ENCODE measurements around the gene SLC6A20. TPM values are rescaled to one million over a fixed set of nuclear protein-coding genes. Genes with fewer than 3 reads are reported as not detected.

Gene SLC6A20
- total RNA-seq, 1 donor from 2014 or later = 4.2 TPM

GRCh38 chr3:45746777-45747622 lies 49.3 kb downstream of the SLC6A20 start:
- Histone ChIP-seq H3K4me3 (no peak overlapping the region), H3K36me3 (peaks cover 61% of the 10 kb centered on the region), H3K9me3 (no peaks in the 10 kb centered on the region), H3K4me1 (no peaks in the 10 kb centered on the region), H3K27me3 (ENCODE audit: low read depth) (no peaks in the 10 kb centered on the region), H3K27ac (no peak overlapping the region)
- no peak for DNase-seq
- TF ChIP-seq CTCF (IDR thresholded peaks at IDR 0.05) = no peak
- peak; percentile 36 to 55 for ATAC-seq
- intact Hi-C loops (cut with DNase I) = no loop called here

DNA sequence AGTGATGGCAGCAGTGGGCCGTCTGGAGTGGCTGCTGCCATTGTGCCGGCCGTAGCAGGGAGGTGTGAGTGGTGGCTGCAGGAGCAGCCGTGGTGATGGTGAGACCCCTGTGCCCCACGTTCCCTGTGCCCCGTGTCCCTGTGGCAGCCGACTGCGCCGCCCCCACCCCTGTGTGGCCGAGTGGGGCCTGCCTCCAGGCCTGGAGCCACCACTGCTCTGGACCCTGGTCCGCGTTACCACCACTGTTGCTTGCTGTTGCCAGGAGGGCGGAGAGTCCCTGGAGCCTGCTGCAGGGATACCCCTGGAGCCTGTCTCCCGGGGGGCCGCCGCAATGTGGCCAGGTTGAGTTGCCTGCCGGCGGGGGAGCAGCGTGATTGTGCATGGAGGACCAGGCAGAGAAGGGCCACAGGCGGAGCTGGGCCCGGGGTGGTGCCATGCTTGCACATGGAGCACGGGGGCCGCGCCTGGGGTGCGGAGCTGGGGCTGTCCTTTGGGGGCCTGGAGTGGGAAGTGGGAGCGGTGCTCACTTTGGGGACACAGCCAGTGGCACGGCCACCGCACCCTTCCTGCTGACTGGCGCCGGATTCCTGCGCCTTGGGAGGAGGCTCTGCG lies 50.1 kb downstream of the SLC6A20 start:
- DNase-seq (no peak), ATAC-seq (peak; percentile 32 to 47)
- H3K36me3 ChIP-seq = peaks cover 68% of the 10 kb centered on the region
- no peak overlapping the region for H3K4me3 ChIP-seq
- intact Hi-C loops (cut with DNase I) = no loop called here
- H3K27ac ChIP-seq = no peak overlapping the region
- no peaks in the 10 kb centered on the region for H3K27me3 ChIP-seq (ENCODE audit: low read depth)
- TF ChIP-seq CTCF (IDR thresholded peaks at IDR 0.05) = no peak
- no peaks in the 10 kb centered on the region for H3K9me3 ChIP-seq
- no peaks in the 10 kb centered on the region for H3K4me1 ChIP-seq

GRCh38 chr3:45742461-45743089 lies 53.8 kb downstream of the SLC6A20 start:
- Histone ChIP-seq H3K4me3 (no peak overlapping the region), H3K27me3 (ENCODE audit: low read depth) (no peaks in the 10 kb centered on the region), H3K4me1 (no peaks in the 10 kb centered on the region), H3K36me3 (peaks cover 100% of the 10 kb centered on the region), H3K27ac (no peak overlapping the region), H3K9me3 (no peaks in the 10 kb centered on the region)
- no peak for TF ChIP-seq CTCF (IDR thresholded peaks at IDR 0.05)
- intact Hi-C loops (cut with DNase I) = no loop called here
- no peak for ATAC-seq
- DNase-seq = no peak

GRCh38 chr3:45741742-45742460 lies 54.4 kb downstream of the SLC6A20 start:
- H3K9me3 ChIP-seq = no peaks in the 10 kb centered on the region
- no peak for ATAC-seq
- no peak for DNase-seq
- no peak overlapping the region for H3K27ac ChIP-seq
- peaks cover 100% of the 10 kb centered on the region for H3K36me3 ChIP-seq
- no peak for TF ChIP-seq CTCF (IDR thresholded peaks at IDR 0.05)
- H3K4me1 ChIP-seq = no peaks in the 10 kb centered on the region
- H3K27me3 ChIP-seq (ENCODE audit: low read depth) = no peaks in the 10 kb centered on the region
- no peak overlapping the region for H3K4me3 ChIP-seq
- intact Hi-C loops (cut with DNase I) = no loop called here

GRCh38 chr3:45741247-45741646 lies 55.1 kb downstream of the SLC6A20 start:
- TF ChIP-seq CTCF (IDR thresholded peaks at IDR 0.05) = no peak
- ATAC-seq (no peak), DNase-seq (no peak)
- H3K27me3 ChIP-seq (ENCODE audit: low read depth) = no peaks in the 10 kb centered on the region
- H3K36me3 ChIP-seq = peaks cover 100% of the 10 kb centered on the region
- H3K4me3 ChIP-seq = no peak overlapping the region
- no peak overlapping the region for H3K27ac ChIP-seq
- H3K9me3 ChIP-seq = no peaks in the 10 kb centered on the region
- intact Hi-C loops (cut with DNase I) = no loop called here
- H3K4me1 ChIP-seq = no peaks in the 10 kb centered on the region
